CD4-positive, CD25-positive, alpha-beta regulatory T cell (primary cell): Measurements from ENCODE around the gene METAP2. TPM values are rescaled to one million over a fixed set of nuclear protein-coding genes. Genes with fewer than 3 reads are reported as not detected.
A peak's percentile ranks its signal among the peaks of the same experiment; 100 is the strongest.
"Not testable (repeated sequence)": the region's sequence is repeated elsewhere in the genome, so short reads cannot be mapped to it uniquely, and the experiment has no call there.

Experiments used
- ATAC-seq, 2 donors: fragments of 150-1000 bp; cut with Tn5 transposase; one replicate each; pipeline ENCODE4 v1.10.0; 2021; ENCODE audit warnings: low read depth in 2 of 2, moderate number of reproducible peaks in 2 of 2, moderate library complexity in 1 of 2
- DNase-seq, 3 donors: peaks; one replicate each; pipeline versions ENCODE4 v3.0.0 to v3.0.0-alpha.2; 2012 to 2022; ENCODE audit warnings: mixed read lengths in 1 of 3
- H3K27ac ChIP-seq: one replicate; pipeline ENCODE4 v1.7.0; 2013; ENCODE audit warnings: mild to moderate bottlenecking, low read length; ENCODE audit not compliant: insufficient read depth, poor library complexity, severe bottlenecking
- H3K27me3 ChIP-seq: one replicate; pipeline ENCODE4 v1.7.0; 2013; ENCODE audit warnings: low read length; ENCODE audit not compliant: control insufficient read depth, insufficient read depth
- H3K36me3 ChIP-seq: one replicate; pipeline ENCODE4 v1.7.0; 2013; ENCODE audit warnings: mild to moderate bottlenecking, low read length, moderate library complexity; ENCODE audit not compliant: control insufficient read depth, insufficient read depth
- H3K4me1 ChIP-seq: 2 replicates; pipeline ENCODE4 v1.7.0; 2013; ENCODE audit warnings: mild to moderate bottlenecking, low read length; ENCODE audit not compliant: insufficient read depth, control insufficient read depth, poor library complexity, severe bottlenecking
- H3K4me3 ChIP-seq: one replicate; pipeline ENCODE4 v1.7.0; 2013; ENCODE audit warnings: low read depth, mild to moderate bottlenecking, low read length, moderate library complexity
- H3K9me3 ChIP-seq, 2 experiments: 1 replicate in 1 of 2; 2 replicates in 1 of 2; pipeline ENCODE4 v1.7.0; 2013; ENCODE audit warnings: low read length in 2 of 2, mild to moderate bottlenecking in 1 of 2, moderate library complexity in 1 of 2; ENCODE audit not compliant: control insufficient read depth in 2 of 2
- H3K27ac Mint-ChIP-seq, 3 donors: one replicate each; pipeline ENCODE4 v1.8.0; 2020 to 2022; ENCODE audit warnings: mild to moderate bottlenecking in 3 of 3, mixed read lengths in 3 of 3, moderate library complexity in 2 of 3
- H3K27me3 Mint-ChIP-seq: one replicate; pipeline ENCODE4 v1.8.0; 2022; ENCODE audit warnings: mild to moderate bottlenecking, mixed read lengths
- H3K36me3 Mint-ChIP-seq: one replicate; pipeline ENCODE4 v1.8.0; 2020; ENCODE audit warnings: mixed read lengths
- H3K4me1 Mint-ChIP-seq, 4 donors: one replicate each; pipeline ENCODE4 v1.8.0; 2020 to 2022; ENCODE audit warnings: mixed read lengths in 4 of 4, mild to moderate bottlenecking in 1 of 4
- H3K4me3 Mint-ChIP-seq, 4 donors: one replicate each; pipeline ENCODE4 v1.8.0; 2020 to 2022; ENCODE audit warnings: mild to moderate bottlenecking in 4 of 4, mixed read lengths in 4 of 4, moderate library complexity in 3 of 4
- H3K9me3 Mint-ChIP-seq, 7 donors: one replicate each; pipeline ENCODE4 v1.8.0; 2020 to 2022; ENCODE audit warnings: mixed read lengths in 7 of 7, mild to moderate bottlenecking in 3 of 7, moderate library complexity in 2 of 7
- polyA plus RNA-seq, 4 donors: library from polyadenylated mRNA; unstranded; fragments of 300-500 nt; fragmentation: Illumina TruSeq; gene quantifications; one replicate each; pipeline ENCODE4 v1.2.3, GENCODE V29; 2021
- total RNA-seq: library from RNA; stranded (reverse); gene quantifications from one replicate; pipeline ENCODE4 v1.2.3, GENCODE V29; 2022

The METAP2 gene
- total and polyA plus RNA-seq, 5 donors from 2014 or later, result 33.9 to 55.7 (median 38.6) TPM

- DNase-seq, H3K4me1 Mint-ChIP-seq, H3K27ac ChIP-seq, H3K36me3 ChIP-seq, H3K4me1 ChIP-seq, H3K4me3 Mint-ChIP-seq, H3K27me3 Mint-ChIP-seq, H3K36me3 Mint-ChIP-seq, H3K27me3 ChIP-seq, ATAC-seq, H3K27ac Mint-ChIP-seq, H3K4me3 ChIP-seq: not testable (repeated sequence)
- H3K9me3 ChIP-seq, result peaks cover 5 to 21% of the 10 kb centered on the region in 2 experiments
- peaks cover 0 to 22% (median 6%) of the 10 kb centered on the region in 7 donors for H3K9me3 Mint-ChIP-seq
Observed at GRCh38 chr12:95454780-95455215, 19.2 kb upstream of the METAP2 start.

DNA sequence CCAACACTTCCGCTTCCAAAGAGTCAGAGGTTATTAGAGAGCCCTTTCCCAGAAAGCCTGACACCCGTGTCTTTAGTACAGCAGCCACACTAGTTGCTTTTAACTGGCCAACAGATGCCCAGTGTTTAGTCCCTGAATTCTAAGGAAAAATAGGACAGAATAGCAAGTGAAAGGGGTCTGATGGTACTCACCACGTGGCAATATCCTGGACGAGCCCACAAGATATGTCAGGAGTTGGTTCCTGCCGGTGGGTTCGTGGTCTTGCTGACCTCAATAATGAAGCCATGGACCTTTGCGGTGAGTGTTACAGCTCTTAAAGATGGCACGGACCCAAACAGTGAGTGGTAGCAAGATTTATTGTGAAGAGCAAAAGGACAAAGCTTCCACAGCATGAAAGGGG lies 16.3 kb upstream of the METAP2 start:
- not testable (repeated sequence) for ATAC-seq, H3K36me3 ChIP-seq, H3K36me3 Mint-ChIP-seq, H3K4me1 Mint-ChIP-seq, H3K27ac ChIP-seq, H3K27ac Mint-ChIP-seq, H3K4me1 ChIP-seq, H3K4me3 Mint-ChIP-seq, H3K27me3 Mint-ChIP-seq, H3K4me3 ChIP-seq, H3K27me3 ChIP-seq, DNase-seq
- H3K9me3 ChIP-seq, result peaks cover 5 to 21% of the 10 kb centered on the region in 2 experiments
- peaks cover 0 to 22% (median 6%) of the 10 kb centered on the region in 7 donors for H3K9me3 Mint-ChIP-seq

DNA sequence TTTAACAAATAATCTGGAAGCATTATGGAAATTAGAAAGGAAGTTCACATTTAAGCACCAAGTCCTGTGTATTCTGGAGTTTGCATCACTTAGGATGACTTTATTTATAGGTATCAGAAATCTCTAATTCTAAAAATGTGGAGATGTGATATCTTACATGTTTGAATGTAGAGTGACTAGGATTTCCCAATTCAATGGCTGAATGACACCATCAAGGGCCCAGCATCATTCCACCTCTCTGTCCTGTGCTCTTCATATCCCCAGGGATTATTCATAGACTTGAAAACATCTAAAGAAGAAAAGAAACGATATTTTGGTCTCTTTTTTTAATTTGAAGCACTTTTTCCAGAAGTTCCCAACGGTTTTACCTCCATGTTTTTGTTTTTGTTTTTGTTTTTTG lies 15.2 kb upstream of the METAP2 start:
- H3K4me1 Mint-ChIP-seq, result no peaks in the 10 kb centered on the region
- H3K9me3 ChIP-seq, result peaks cover 5 to 21% of the 10 kb centered on the region in 2 experiments
- no peak overlapping the region for H3K27ac Mint-ChIP-seq
- peaks cover 3% of the 10 kb centered on the region for H3K36me3 Mint-ChIP-seq
- no peak for DNase-seq
- no peak overlapping the region for H3K4me3 ChIP-seq
- H3K9me3 Mint-ChIP-seq, result peaks cover 0 to 22% (median 7%) of the 10 kb centered on the region in 7 donors
- no peaks in the 10 kb centered on the region for H3K27me3 ChIP-seq
- H3K36me3 ChIP-seq, result no peaks in the 10 kb centered on the region
- H3K27me3 Mint-ChIP-seq, result peaks cover 5% of the 10 kb centered on the region
- no peaks in the 10 kb centered on the region for H3K4me1 ChIP-seq
- H3K4me3 Mint-ChIP-seq, result no peak overlapping the region
- ATAC-seq, result no peak
- H3K27ac ChIP-seq, result no peak overlapping the region

GRCh38 chr12:95459310-95459709 lies 14.6 kb upstream of the METAP2 start:
- H3K27ac Mint-ChIP-seq, result no peak overlapping the region
- peaks cover 3% of the 10 kb centered on the region for H3K36me3 Mint-ChIP-seq
- no peak overlapping the region for H3K4me3 Mint-ChIP-seq
- peaks cover 5 to 21% of the 10 kb centered on the region in 2 experiments for H3K9me3 ChIP-seq
- no peaks in the 10 kb centered on the region for H3K36me3 ChIP-seq
- peaks cover 5% of the 10 kb centered on the region for H3K27me3 Mint-ChIP-seq
- H3K4me1 Mint-ChIP-seq, result no peaks in the 10 kb centered on the region
- no peaks in the 10 kb centered on the region for H3K27me3 ChIP-seq
- no peak for ATAC-seq
- no peak overlapping the region for H3K27ac ChIP-seq
- no peaks in the 10 kb centered on the region for H3K4me1 ChIP-seq
- H3K4me3 ChIP-seq, result no peak overlapping the region
- H3K9me3 Mint-ChIP-seq, result peaks cover 0 to 22% (median 7%) of the 10 kb centered on the region in 7 donors
- DNase-seq, result no peak

DNA sequence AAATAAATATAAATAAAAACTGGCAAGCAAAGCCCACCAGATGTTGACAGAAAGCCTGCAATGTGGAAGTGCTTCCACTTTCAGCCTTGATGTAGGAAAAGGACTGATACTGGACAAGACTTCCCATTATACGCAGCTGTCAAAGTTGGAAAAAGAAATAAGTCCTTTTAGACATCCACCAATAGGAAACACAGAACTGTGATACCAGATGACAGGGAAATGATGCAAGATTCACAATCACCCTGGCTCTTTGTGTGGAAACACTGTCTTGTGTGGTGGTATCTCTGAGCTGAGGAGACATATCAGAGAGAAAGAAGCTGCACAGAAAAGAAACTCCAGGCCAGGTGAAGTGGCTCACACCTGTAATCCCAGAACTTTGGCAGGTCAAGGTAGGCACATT lies 13.8 kb upstream of the METAP2 start:
- H3K27me3 ChIP-seq, result no peaks in the 10 kb centered on the region
- Mint-ChIP-seq H3K27me3 (peaks cover 5% of the 10 kb centered on the region), H3K4me1 (no peaks in the 10 kb centered on the region), H3K27ac (no peak overlapping the region), H3K36me3 (peaks cover 3% of the 10 kb centered on the region), H3K9me3 (peaks cover 0 to 22% (median 6%) of the 10 kb centered on the region in 7 donors), H3K4me3 (no peak overlapping the region)
- ATAC-seq, result no peak
- no peak for DNase-seq
- no peaks in the 10 kb centered on the region for H3K36me3 ChIP-seq
- no peaks in the 10 kb centered on the region for H3K4me1 ChIP-seq
- H3K9me3 ChIP-seq, result peaks cover 5 to 21% of the 10 kb centered on the region in 2 experiments
- H3K4me3 ChIP-seq, result no peak overlapping the region
- no peak overlapping the region for H3K27ac ChIP-seq

DNA sequence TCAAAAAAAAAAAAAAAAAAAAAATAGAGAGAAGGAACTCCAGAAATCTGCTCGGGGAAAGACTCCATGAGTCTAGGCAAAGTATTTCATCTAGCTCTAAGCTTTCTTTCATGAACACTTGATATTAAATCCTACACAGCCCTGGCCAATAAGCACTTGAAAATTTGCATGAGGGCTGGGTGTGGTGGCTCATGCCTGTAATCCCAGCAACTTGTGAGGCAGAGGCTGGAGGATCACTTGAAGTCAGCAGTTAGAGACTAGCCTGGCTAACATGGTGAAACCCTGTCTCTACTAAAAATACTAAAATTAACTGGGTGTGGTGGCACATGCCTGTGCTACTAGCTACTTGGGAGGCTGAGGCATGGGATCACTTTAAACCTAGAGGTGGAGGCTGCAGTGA lies 13.1 kb upstream of the METAP2 start:
- no peak for ATAC-seq
- H3K4me3 ChIP-seq, result no peak overlapping the region
- peaks cover 5 to 21% of the 10 kb centered on the region in 2 experiments for H3K9me3 ChIP-seq
- Mint-ChIP-seq H3K36me3 (peaks cover 3% of the 10 kb centered on the region), H3K9me3 (peaks cover 0 to 21% (median 6%) of the 10 kb centered on the region in 7 donors), H3K27me3 (peaks cover 11% of the 10 kb centered on the region), H3K27ac (no peak overlapping the region), H3K4me1 (no peaks in the 10 kb centered on the region), H3K4me3 (no peak overlapping the region)
- H3K27me3 ChIP-seq, result no peaks in the 10 kb centered on the region
- no peaks in the 10 kb centered on the region for H3K4me1 ChIP-seq
- no peak overlapping the region for H3K27ac ChIP-seq
- no peak for DNase-seq
- no peaks in the 10 kb centered on the region for H3K36me3 ChIP-seq

DNA sequence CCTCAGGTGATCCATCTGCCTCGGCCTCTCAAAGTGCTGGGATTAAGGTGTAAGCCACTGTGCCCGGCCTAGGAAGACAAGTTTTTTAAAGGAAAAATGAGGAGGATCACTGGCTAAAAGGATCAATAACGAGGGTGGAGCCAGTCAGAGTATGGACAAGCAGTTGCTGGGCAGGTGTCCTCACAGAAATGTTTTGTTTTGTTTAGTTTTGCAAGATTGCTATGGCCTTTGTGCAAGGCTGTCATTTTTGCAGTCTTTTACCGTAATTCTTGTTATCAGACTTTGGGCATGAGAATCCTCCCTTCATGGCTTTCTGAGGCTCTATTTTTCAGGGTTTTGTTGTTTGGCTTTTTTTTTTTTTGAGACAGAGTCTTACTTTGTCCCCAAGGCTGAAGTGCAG lies 11.9 kb upstream of the METAP2 start:
- Mint-ChIP-seq H3K4me1 (no peaks in the 10 kb centered on the region), H3K36me3 (peaks cover 3% of the 10 kb centered on the region), H3K27ac (peak overlapping the region in 1 of 3 donors; percentile 34), H3K4me3 (no peak overlapping the region), H3K27me3 (peaks cover 15% of the 10 kb centered on the region), H3K9me3 (peaks cover 0 to 17% (median 5%) of the 10 kb centered on the region in 7 donors)
- Histone ChIP-seq H3K27me3 (no peaks in the 10 kb centered on the region), H3K36me3 (no peaks in the 10 kb centered on the region), H3K9me3 (peaks cover 3 to 17% of the 10 kb centered on the region in 2 experiments), H3K27ac (no peak overlapping the region), H3K4me3 (no peak overlapping the region), H3K4me1 (no peaks in the 10 kb centered on the region)
- DNase-seq (no peak), ATAC-seq (no peak)

GRCh38 chr12:95462551-95462950 lies 11.4 kb upstream of the METAP2 start:
- H3K27me3 ChIP-seq, result no peaks in the 10 kb centered on the region
- H3K27me3 Mint-ChIP-seq, result peaks cover 15% of the 10 kb centered on the region
- no peaks in the 10 kb centered on the region for H3K4me1 Mint-ChIP-seq
- peaks cover 0 to 14% (median 5%) of the 10 kb centered on the region in 7 donors for H3K9me3 Mint-ChIP-seq
- no peak overlapping the region for H3K4me3 Mint-ChIP-seq
- no peak for DNase-seq
- H3K36me3 Mint-ChIP-seq, result peaks cover 3% of the 10 kb centered on the region
- H3K4me3 ChIP-seq, result no peak overlapping the region
- H3K9me3 ChIP-seq, result peaks cover 3 to 12% of the 10 kb centered on the region in 2 experiments
- ATAC-seq, result no peak
- H3K4me1 ChIP-seq, result no peaks in the 10 kb centered on the region
- H3K36me3 ChIP-seq, result no peaks in the 10 kb centered on the region
- no peak overlapping the region for H3K27ac Mint-ChIP-seq
- H3K27ac ChIP-seq, result no peak overlapping the region
